GM21528 (cell line): ENCODE data around the gene METTL15.
"Not testable (repeated sequence)": the region's sequence is repeated elsewhere in the genome, so short reads cannot be mapped to it uniquely, and the experiment has no call there.

ENCODE experiments used
- ATAC-seq: cut with Tn5 transposase; IDR thresholded peaks from one replicate; pipeline ENCODE4 v1.9.1; 2021; ENCODE audit warnings: mild to moderate bottlenecking, moderate library complexity; ENCODE audit not compliant: unreplicated experiment, low FRiP score

METTL15 gene

DNA sequence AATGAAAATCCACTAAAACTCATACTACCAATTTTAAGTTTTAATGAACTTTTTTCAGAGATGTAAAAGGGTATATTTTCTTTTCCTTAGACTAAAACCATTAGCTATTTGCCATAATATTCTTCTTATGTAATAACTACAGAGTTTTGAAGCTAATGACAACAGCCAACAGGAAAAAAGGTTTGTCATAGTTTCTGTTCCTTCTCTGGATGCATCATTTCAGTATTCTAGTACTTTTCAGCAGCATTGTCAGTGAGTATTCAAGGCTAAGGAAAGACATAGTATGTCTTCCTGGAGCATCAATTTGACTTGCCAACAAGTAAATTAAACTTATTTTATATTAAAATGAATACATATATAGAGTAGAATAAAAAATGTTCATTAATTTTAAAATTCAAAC, 166.0 kb downstream of the METTL15 start:
- no peak for ATAC-seq

DNA sequence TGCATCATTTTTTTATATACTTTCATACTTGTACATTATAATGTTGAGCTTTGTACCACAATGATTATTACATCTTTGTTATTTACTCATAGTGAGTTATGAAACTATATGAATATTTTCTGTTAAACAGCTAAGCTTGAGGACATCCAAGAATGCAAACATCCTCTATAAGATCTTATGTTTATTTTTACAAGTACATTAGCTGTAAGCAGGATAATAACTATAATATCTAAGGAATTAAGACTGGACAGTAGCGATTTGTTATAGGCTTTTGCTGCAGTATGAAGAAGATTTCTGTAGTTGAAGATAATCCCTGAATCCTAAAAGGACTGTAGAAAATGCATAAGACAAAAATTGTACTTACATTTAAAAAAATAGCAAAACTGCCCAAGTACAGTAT, 176.0 kb downstream of the METTL15 start:
- no peak for ATAC-seq

DNA sequence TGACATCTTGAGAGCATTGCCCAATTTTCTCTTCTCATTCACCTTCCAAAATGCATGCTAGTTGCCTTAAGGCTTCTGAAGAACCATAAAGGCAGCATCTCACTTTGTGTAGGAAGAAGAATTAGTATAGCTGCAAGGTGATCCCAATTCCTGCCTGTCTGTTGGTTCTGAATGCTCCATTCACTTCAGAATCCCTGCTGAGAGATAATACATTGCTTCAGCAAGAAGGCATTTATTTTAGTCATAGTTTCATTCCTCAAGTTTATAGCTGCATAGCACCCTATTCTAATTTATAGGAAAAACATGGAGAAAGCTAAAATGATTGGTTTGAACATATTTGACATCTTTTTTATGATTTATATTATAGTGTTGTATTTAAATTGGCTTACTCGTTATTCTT, 181.3 kb downstream of the METTL15 start:
- no peak for ATAC-seq

DNA sequence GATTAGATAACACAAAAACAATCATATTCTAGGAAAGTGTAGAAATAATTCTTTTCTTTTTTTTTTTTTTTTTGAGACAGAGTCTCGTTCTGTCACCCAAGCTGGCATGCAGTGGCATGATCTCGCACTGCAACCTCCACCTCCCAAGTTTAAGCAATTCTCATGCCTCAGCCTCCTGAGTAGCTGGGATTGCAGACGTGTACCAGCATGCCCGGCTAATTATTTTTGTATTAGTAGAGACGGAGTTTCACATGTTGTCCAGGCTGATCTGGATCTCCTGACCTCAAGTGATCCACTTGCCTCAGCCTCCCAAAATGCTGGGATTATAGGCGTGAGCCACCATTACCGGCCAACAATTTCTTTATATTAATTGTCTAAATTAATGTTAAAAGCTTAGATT, 182.8 kb downstream of the METTL15 start:
- ATAC-seq = not testable (repeated sequence)

DNA sequence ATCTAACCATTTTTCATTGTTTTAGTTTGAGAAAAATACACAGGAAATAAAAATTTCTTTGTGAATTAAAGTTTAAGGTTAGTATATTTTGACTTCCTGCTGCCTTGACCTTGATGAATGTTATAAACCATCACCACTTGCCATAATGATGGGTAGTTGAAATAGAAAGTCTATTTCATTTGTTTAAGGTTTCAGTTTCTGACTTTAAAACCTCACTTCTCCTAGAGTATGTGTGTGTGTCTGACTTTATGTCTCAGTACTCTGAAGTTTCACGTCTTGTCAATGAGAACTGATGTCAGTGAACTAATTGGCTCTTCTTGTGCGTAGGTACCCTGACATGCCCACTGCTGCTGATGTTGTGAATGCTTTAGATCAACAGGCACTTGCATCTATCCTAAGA, 188.2 kb downstream of the METTL15 start:
- ATAC-seq = peak; percentile 99

DNA sequence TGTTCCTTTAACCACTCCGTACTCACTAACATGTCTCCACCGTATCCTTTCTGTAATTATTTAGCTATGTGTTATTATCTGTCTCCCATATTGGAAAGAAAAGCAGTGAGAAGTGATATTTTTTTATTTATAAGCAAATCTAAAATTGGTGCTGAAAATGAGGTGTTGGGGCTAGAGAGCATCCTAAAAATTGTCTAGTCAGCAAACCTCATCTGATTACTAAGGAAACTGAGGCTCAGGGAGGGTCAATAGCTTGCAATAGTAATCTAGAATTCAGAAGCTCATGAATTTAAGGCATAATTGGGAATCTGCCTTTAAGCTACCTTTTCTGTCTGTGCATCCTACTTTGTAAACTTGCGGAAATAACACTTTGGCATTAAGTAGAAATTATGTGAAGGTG, 190.0 kb downstream of the METTL15 start:
- no peak for ATAC-seq

DNA sequence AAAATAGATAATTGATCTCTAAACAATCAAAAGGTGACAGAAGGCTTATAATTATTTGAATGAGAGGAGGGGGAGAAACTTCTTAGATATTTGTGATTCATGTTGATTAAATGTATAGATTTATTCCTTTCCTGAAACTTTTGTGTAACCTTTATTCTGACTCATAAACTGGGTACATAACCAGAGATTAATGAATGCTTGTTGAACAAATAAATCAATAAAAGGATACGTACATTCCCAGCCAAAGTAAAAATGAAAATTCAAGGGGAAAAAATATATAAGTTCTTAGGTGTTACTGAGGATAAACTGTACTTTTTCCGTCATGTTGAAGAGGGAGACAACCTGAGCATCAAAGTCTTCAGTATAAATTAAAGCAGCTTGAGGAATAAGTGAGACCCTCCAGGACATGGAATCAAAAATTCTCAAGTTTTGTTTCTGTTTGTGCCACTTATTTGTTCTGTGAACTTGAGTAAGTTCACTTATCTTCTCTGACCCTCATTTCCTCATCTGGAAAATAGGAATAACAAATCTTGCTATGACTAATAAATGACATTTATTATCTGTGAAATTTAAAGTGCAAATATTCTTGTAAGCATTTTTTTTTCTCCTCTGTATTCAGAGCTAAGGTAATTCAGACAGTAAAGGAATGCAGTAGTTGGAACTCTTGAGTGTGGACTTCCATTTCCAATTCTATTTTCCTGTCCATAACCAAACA, 195.4 kb downstream of the METTL15 start:
- no peak for ATAC-seq

DNA sequence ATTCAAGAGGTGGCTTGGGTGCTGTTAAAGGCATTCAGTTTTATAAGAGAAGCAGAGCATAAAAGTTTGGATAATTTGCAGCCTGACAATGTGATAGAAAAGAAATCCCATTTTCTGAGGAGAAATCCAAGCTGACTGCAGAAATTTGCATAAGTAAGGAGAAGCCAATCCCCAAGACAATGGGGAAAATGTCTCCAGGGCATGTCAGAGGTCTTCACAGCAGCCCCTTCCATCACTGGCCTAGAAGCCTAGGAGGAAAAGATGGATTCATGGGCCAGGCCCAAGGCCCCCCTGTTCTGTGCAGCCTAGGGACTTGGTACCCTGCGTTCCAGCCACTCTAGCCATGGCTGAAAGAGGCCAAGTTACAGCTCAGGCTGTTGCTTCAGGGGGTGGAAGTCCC, 207.3 kb downstream of the METTL15 start:
- ATAC-seq = no peak

DNA sequence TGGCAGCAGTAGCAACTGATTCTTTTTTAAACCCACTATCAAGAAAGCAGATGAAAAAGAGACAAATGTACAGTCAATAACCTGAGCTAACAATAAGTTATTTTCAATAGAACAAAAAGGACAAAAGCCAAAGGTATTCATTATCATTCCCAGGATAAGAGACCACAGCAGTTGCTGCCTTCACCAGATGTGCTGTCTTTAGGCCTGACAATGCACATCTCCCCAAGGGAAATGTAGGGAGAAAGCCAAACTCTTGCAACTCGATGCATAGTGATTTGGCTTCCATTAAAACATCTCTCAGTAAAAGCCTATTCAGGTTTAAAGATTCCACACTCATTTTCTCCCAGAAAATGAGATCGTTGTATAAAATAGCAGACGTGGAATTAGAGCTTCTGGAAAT, 210.7 kb downstream of the METTL15 start:
- no peak for ATAC-seq

DNA sequence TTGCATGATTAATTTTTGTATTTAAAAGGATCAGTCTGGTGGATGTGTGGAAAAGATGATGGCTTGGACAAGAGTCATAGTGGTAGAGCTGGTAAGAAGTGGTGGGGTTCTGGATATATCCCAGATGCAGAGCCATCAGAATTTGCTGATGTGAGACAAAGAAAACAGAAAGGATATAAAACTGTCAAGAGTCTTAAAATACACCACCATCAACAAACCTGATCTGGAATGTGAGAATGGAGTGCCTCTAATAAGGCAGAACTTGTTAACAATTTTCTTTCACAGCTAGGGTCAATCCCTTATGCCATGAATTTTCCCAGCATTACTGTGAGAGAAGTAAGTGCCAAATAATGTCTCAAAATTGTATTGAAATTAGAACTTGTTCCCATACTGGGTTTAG, 215.4 kb downstream of the METTL15 start:
- no peak for ATAC-seq

DNA sequence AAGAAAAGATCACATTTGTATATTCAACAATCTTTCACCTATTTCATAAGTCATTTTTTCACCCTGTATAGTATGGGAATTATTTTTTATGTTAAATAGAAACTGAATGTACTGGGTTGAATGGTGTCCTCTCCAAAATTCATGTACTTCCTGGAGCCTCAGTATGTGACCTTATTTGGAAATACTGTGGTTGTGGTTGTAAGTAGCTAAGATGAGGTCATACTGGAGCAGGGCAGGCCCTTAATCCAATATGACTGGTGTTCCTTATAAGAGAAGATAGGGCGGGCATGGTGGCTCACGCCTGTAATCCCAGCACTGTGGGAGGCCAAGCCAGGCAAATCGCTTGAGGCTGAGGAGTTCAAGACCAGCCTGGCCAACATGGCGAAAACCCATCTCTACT, 224.2 kb downstream of the METTL15 start:
- not testable (repeated sequence) for ATAC-seq

DNA sequence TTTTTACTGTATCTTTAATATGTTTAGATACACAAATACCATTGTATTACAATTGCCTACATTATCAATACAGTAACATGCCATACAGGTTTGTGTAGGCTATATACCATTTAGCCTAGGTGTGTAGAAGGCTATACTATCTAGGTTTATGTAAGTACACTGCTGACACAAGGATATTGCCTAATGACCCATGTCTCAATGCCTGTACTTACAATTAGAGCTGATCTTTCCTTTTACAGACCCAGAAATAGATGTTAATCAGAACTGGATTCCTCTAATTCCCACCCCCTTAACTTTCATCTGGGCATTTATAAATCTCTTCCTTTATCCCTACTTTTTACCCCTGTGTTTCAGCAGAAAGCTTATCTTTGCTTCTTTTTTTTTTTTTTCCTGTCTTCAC, 229.5 kb downstream of the METTL15 start:
- ATAC-seq = no peak

DNA sequence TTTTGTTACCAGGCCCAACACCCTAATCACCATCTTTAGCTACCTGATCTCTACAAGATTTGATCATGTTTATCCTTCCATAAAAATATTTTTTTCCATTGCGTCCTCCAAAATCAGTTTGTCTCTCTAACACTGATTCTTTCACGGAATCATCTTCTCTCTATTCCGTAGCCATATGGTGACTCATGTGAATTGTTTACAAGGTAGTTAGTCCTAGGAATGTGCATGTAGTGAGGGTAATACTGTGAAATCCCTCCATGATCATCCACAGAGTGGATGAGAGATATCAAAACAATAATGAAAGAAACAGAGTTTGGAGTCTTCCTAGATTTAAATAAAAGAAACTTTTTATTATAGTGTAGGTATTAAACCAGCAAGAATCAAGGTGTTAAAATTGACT, 230.2 kb downstream of the METTL15 start:
- ATAC-seq = no peak

DNA sequence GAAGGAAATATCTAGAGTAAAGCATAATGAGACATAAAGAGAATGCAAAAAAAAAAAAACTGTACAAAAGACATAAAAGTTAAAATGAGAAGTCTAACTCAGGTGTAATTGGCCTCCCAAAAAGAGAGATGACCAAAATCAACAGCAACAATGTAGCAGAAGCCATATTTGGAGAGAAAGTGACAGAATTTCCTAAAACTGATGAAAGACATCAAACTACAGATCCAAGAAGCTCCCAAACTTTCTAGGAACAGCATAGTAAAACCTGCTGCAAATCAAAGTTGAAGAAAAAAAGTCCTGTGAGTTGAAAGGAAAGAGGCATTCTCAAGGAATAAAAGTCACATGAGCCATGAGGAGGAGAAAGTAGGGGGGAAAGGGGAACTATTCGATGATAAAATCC, 231.3 kb downstream of the METTL15 start:
- no peak for ATAC-seq

DNA sequence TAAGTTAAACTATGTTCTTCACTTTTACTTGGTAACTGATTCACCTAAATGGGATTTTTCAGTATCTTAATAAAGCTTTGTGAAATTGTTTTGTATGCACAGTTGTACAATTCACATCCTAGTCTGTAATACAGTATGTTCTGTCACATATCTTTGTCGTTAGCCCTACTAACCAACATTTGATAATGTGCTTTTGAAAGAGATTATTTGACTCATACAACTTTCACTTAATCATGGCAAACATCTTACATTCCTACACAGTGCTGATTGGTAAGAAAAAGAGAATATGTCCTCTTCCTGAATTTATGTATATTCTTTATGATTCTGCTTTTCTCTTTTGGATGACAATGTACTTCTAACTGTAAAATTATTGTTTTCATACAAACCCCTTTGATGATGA, 234.5 kb downstream of the METTL15 start:
- no peak for ATAC-seq

DNA sequence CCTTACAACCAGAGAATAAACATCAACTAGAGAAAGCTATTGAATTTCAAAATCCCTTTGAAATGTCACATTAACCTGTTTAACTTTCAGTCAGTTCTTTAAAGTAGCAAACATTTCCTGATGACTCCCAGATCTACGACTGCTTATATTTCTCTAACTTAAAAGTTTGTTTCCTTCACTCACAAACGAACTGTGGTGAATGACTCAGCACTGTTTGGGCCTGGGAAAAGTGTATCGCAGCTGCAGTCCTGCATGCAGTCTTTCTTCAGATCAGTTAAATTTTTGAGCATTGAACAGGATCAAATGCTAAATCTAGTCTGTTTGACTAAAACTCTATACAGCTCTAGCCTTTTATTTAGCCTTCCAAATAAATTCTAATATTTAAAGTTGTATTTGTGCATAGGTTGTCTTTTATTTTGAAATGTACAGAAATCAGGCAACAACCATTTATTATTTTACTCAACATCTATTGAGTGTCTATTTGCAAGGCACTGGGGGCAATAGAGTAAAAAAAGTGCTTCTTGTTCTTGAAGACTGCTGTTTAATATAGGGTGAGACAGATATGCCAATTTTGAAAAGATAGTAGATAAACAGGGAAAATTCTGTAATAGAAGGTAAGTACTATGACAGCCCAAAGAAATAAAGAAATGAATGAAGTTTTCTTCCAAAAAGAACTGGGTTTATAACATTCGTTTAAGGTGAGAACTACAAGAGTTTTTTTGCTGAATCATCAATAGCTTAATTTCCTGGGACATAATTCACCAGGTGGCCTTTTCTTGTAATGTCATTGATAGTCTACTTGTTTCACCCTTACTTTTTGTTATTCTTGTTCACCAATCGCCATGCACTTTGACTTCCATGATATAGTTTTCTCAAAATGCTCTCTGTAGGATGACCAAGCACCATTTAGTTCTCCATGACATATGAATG, 235.4 kb downstream of the METTL15 start:
- no peak for ATAC-seq

DNA sequence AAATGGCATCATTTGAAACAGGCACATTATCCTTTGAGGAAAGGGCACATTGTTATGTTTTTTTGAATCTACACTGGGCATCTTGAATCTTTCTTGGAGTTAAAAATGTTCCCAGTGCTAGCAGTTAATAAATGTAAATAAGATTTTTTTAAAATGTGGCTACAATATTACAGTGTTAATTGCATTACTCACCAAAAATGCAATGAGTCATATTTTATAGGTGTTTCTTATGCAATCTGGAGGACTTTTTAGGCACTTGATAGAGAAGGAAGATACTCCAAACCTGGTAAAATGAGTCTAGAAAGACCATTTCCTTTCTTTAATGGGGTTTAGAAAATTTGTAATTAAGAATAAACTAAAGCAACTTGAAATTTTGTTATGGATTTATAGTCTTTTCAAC, 238.0 kb downstream of the METTL15 start:
- no peak for ATAC-seq

DNA sequence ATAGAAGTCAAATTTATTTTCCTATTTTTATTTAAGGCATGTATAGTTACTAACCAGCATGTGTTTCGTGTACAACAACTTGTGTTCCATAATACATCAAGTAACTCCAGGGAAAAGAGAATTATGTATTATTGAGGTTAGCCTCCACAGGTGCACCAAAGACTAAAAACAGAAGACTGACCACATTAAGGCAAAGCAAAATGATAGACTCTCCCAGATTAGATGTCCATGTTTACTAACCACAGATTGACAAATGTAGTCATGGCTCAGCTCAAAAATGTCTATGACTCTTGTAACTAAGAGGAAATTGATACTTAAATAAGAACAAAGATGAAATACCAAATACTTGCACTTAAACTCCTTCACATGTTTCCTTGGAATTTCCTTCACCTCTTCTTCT, 238.5 kb downstream of the METTL15 start:
- ATAC-seq = no peak

DNA sequence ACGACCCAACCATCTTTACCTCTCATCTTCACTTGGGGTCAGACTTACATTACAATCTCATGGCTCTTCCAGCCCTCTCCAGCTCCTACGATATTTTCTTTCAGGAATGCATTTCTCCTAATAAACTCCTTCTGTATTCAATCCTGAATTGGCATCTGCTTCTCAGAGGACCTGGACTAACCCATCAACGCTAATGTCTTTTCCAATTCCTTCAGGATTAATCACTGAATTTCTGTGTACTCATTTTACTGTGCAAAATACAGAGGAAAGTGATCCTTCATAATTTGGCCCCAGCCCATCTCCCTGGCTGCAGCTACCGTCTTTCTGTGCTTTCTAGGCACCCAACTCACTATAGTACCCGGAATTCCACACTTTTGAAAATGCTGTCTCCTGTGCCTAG, 239.2 kb downstream of the METTL15 start:
- no peak for ATAC-seq

DNA sequence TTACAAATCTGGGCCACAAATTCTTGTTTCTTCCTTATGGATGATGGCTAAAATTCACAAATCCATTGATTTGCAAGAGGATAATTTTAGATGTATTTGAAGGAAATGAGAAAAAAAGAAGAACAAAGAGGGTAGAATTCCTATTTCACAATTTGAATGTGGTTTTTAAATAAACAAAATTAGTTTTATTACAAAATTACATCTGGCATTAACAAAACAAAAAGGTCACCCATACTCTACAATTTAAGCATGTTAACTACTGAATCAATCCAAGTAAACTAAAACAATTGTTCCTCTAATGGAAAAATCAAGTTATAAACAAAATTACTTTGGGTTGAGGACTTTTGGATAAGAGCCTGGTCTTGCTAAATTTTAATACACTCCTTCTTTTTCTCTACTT, 242.0 kb downstream of the METTL15 start:
- ATAC-seq = no peak

DNA sequence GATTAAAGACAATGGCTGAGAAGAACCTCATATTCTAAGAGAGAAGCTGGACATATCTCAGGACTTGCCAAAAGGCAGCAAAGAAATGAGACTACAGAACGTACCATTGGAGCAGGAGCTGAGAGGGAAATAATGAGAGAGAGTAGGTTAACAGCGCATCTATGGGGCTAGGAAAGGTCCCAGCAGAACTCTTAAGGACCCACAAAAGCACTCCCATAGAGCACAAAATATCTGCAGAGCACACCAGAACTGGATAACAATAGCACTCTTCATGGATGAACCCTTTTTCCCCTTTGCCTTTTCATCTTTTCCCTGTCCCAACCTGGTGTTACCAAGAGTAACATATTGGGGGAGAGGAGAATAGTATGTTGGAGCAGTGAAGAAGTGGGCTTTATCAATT, 245.8 kb downstream of the METTL15 start:
- no peak for ATAC-seq
